Keratinocyte (primary cell): ENCODE measurements around the gene DHPS. TPM values are rescaled to one million over a fixed set of nuclear protein-coding genes. Genes with fewer than 3 reads are reported as not detected.

Source experiments
- DNase-seq: peaks from one replicate; pipeline ENCODE4 v3.0.0-alpha.2; 2011; ENCODE audit warnings: low read depth, missing footprints, low spot score
- FAIRE-seq: peaks from 2 replicates; lab custom pipeline; 2011; peaks lifted over from hg19 to GRCh38; lab: Jason Lieb, UNC
- H2AFZ ChIP-seq: 2 replicates; pipeline ENCODE4 v1.6.0; 2012; ENCODE audit warnings: low read length, control low read depth, inconsistent platforms; ENCODE audit not compliant: control insufficient read depth
- H3K27ac ChIP-seq: 2 replicates; pipeline ENCODE4 v1.5.1; 2011; ENCODE audit warnings: low read length; ENCODE audit not compliant: control insufficient read depth, insufficient read depth
- H3K27me3 ChIP-seq: 3 replicates; pipeline ENCODE4 v1.6.0; 2011; ENCODE audit warnings: low read length; ENCODE audit not compliant: control insufficient read depth, insufficient read depth; ENCODE audit errors: extremely low read depth
- H3K36me3 ChIP-seq, 2 experiments: 2 replicates in 1 of 2; 3 replicates in 1 of 2; pipeline ENCODE4 v1.5.1; 2011; ENCODE audit warnings: low read length in 2 of 2, mild to moderate bottlenecking in 1 of 2; ENCODE audit not compliant: control insufficient read depth in 2 of 2, insufficient read depth in 2 of 2; ENCODE audit errors: extremely low read depth in 1 of 2
- H3K4me1 ChIP-seq: 3 replicates; pipeline ENCODE4 v1.5.1; 2011; ENCODE audit warnings: low read length; ENCODE audit not compliant: control insufficient read depth, insufficient read depth; ENCODE audit errors: extremely low read depth
- H3K4me2 ChIP-seq: 3 replicates; pipeline ENCODE4 v1.6.0; 2011; ENCODE audit warnings: low read depth, low read length; ENCODE audit not compliant: control insufficient read depth, insufficient read depth; ENCODE audit errors: extremely low read depth
- H3K4me3 ChIP-seq, 3 experiments: fragments of 200-600 bp in 1 of 3; sonication (generic) in 1 of 3; 2 replicates in 2 of 3; 3 replicates in 1 of 3; pipeline ENCODE4 v1.5.1; 2011 to 2016; ENCODE audit warnings: low read length in 3 of 3, mild to moderate bottlenecking in 3 of 3, control low read depth in 2 of 3, inconsistent platforms in 1 of 3, low read depth in 1 of 3, mixed read lengths in 1 of 3, mixed run types in 1 of 3, moderate library complexity in 1 of 3; ENCODE audit not compliant: control insufficient read depth in 2 of 3, insufficient read depth in 2 of 3; ENCODE audit errors: extremely low read depth in 1 of 3
- H3K79me2 ChIP-seq: 2 replicates; pipeline ENCODE4 v1.6.0; 2012; ENCODE audit warnings: low read length; ENCODE audit not compliant: control insufficient read depth, insufficient read depth
- H3K9ac ChIP-seq: 3 replicates; pipeline ENCODE4 v1.6.0; 2011; ENCODE audit warnings: low read length; ENCODE audit not compliant: control insufficient read depth, insufficient read depth; ENCODE audit errors: extremely low read depth
- H3K9me1 ChIP-seq: 3 replicates; pipeline ENCODE4 v1.6.0; 2011; ENCODE audit warnings: low read length; ENCODE audit not compliant: control insufficient read depth, insufficient read depth; ENCODE audit errors: extremely low read depth
- H3K9me3 ChIP-seq: 2 replicates; pipeline ENCODE4 v1.5.1; 2012; ENCODE audit warnings: low read depth, low read length; ENCODE audit not compliant: control insufficient read depth
- H4K20me1 ChIP-seq: 3 replicates; pipeline ENCODE4 v1.6.0; 2011; ENCODE audit warnings: low read length; ENCODE audit not compliant: control insufficient read depth, insufficient read depth; ENCODE audit errors: extremely low read depth
- CTCF ChIP-seq, 3 experiments: IDR thresholded peaks in 1 of 3; conservative IDR thresholded peaks in 1 of 3; optimal IDR thresholded peaks in 1 of 3; 2 replicates in 2 of 3; 3 replicates in 1 of 3; pipeline versions ENCODE3 to v1.5.1; 2011; ENCODE audit warnings: low read length in 3 of 3, mild to moderate bottlenecking in 3 of 3, moderate library complexity in 2 of 3, control low read depth in 1 of 3, inconsistent platforms in 1 of 3; ENCODE audit not compliant: insufficient read depth in 2 of 3; ENCODE audit errors: extremely low read depth in 1 of 3
- EZH2 ChIP-seq: IDR thresholded peaks from one replicate; pipeline ENCODE4 v1.6.1; 2012; ENCODE audit warnings: inconsistent platforms, mild to moderate bottlenecking, low read length, moderate library complexity
- dilution Hi-C: fragments of 300-500 bp; cut with MboI; formaldehyde crosslinking; loops from one replicate; pipeline ENCODE4 v1.7.0; 2020; ENCODE audit warnings: low sequenced_read_pairs; ENCODE audit not compliant: extremely low pct_ligation_motif_present
- polyA plus RNA-seq, 5 experiments: library from polyadenylated mRNA; depleted of rRNA in 3 of 5; stranded (reverse) in 3 of 5; stranded (forward) in 1 of 5; unstranded in 1 of 5; fragments of >200 nt; gene quantifications; 1 replicate in 1 of 5; 2 replicates in 3 of 5; 3 replicates in 1 of 5; pipeline versions ENCODE4 v1.2.1 to v1.2.3, GENCODE V29; 2011 to 2012; ENCODE audit warnings: missing spikeins in 2 of 5, low read depth in 1 of 5, low replicate concordance in 1 of 5

DHPS gene
- polyA plus RNA-seq, 1 donor (not counting 4 experiments of a cell fraction or from before 2014, with no cell fraction given) = 36.5 TPM

GRCh38 chr19:12664406-12665280 lies 17.0 kb downstream of the DHPS start:
- Histone ChIP-seq H4K20me1 (no peaks in the 10 kb centered on the region), H3K9ac (no peak overlapping the region), H2AFZ (no peak overlapping the region), H3K27ac (no peak overlapping the region), H3K27me3 (no peaks in the 10 kb centered on the region), H3K9me1 (peaks cover 3% of the 10 kb centered on the region), H3K4me1 (peaks cover 25% of the 10 kb centered on the region), H3K4me3 (no peak overlapping the region), H3K4me2 (no peak overlapping the region), H3K9me3 (no peaks in the 10 kb centered on the region), H3K79me2 (peaks cover 31% of the 10 kb centered on the region), H3K36me3 (peaks cover 17 to 23% of the 10 kb centered on the region in 2 experiments)
- dilution Hi-C loops = no loop called here
- TF ChIP-seq EZH2 (no peak), CTCF (optimal IDR thresholded peaks at IDR 0.05 in 1 of 3, IDR thresholded peaks at IDR 0.05 in 1 of 3, conservative IDR thresholded peaks at IDR 0.05 in 1 of 3; ENCODE audit: extremely low read depth in 1 of 3, insufficient read depth in 2 of 3, low read length in 3 of 3) (no peak)
- no peak for FAIRE-seq
- DNase-seq = no peak

- H3K27ac ChIP-seq = no peak overlapping the region
- DNase-seq (no peak), FAIRE-seq (no peak)
- dilution Hi-C loops = no loop called here
- H3K27me3 ChIP-seq = no peaks in the 10 kb centered on the region
- no peak overlapping the region for H3K9ac ChIP-seq
- H3K4me2 ChIP-seq = no peak overlapping the region
- H3K4me3 ChIP-seq = no peak overlapping the region
- no peaks in the 10 kb centered on the region for H4K20me1 ChIP-seq
- H2AFZ ChIP-seq = no peak overlapping the region
- peaks cover 22% of the 10 kb centered on the region in 2 experiments for H3K36me3 ChIP-seq
- H3K79me2 ChIP-seq = peaks cover 3% of the 10 kb centered on the region
- no peaks in the 10 kb centered on the region for H3K9me3 ChIP-seq
- no peak for TF ChIP-seq EZH2
- no peak for TF ChIP-seq CTCF (optimal IDR thresholded peaks at IDR 0.05 in 1 of 3, IDR thresholded peaks at IDR 0.05 in 1 of 3, conservative IDR thresholded peaks at IDR 0.05 in 1 of 3; ENCODE audit: extremely low read depth in 1 of 3, insufficient read depth in 2 of 3, low read length in 3 of 3)
- H3K9me1 ChIP-seq = peaks cover 3% of the 10 kb centered on the region
- H3K4me1 ChIP-seq = peaks cover 4% of the 10 kb centered on the region
Measured at GRCh38 chr19:12660980-12661379, 20.7 kb downstream of the DHPS start.
